Measurements from ENCODE around the gene ASIC2.

ASIC2 gene

GRCh38 chr17:33292981-33293867, at the start of gene ASIC2:
TSS of gene ASIC2 (minus strand) at chr17:33293295.
- no peak for DNase-seq (ENCODE audit: low read depth)

DNA sequence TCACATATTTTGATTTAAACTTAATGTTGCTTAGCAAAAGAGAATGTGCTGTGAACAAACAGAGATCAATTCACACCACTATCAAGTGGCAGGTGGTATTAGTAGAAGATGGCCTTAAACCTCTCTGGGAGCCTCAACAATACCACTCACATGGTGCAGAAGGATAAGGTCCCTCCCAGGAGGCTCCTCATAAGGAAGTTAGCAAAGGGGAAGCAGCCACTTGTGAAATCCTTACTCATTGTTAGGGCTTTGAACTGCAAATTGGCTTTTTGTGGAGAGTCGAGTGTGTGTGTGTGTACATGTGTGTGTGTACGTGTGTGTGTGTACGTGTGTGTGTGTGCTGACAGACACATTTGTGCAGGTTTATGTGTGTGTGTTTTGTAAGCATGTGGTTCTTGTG, 48.9 kb upstream of the ASIC2 start:
- no peak for DNase-seq (ENCODE audit: low read depth)

- DNase-seq (ENCODE audit: low read depth), result no peak
Measured at GRCh38 chr17:33338242-33338641, 45.1 kb upstream of the ASIC2 start.

- DNase-seq (ENCODE audit: low read depth), result no peak
Measured at GRCh38 chr17:33335491-33336173, 42.5 kb upstream of the ASIC2 start.

DNA sequence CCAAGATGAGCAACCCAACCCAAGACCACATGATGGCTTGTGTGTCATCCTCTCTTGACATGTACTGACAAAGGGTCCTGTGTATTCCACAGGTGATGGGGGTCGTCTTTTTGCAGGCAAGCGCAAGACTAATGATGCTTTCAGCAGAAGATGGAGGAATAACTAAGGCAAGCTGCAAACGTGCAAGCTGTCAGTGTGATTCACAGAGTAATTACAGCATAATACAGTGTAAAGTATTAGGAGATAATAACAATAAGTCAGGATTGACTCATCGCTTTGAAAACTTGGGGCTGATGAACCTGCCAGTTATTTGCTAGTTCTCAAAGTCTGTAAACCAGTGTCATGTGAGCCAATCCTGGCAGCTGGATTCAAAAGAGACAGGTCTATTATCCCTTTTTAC, 41.6 kb upstream of the ASIC2 start:
- no peak for DNase-seq (ENCODE audit: low read depth)

GRCh38 chr17:33330877-33331276, 37.8 kb upstream of the ASIC2 start:
- DNase-seq (ENCODE audit: low read depth), result no peak

DNA sequence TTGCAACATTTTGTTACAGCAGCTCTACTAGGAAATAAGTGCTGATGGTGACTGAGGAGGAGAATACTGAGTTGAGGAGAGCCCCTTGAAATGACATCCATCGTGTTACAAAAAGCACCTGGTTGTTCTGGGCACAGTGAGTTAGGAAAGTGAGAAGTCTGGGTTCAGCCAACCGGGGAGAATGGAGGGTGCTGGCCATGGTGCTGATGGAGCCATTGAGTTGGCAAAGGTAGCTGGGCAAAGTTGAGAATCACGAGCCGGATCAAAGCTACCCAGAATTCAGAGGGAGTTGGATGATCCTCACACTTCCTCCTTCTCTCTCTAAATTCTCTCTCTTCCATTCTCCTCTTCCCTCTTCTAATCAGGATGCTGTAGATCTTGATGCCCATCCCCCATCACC, 35.0 kb upstream of the ASIC2 start:
- DNase-seq (ENCODE audit: low read depth), result no peak

DNA sequence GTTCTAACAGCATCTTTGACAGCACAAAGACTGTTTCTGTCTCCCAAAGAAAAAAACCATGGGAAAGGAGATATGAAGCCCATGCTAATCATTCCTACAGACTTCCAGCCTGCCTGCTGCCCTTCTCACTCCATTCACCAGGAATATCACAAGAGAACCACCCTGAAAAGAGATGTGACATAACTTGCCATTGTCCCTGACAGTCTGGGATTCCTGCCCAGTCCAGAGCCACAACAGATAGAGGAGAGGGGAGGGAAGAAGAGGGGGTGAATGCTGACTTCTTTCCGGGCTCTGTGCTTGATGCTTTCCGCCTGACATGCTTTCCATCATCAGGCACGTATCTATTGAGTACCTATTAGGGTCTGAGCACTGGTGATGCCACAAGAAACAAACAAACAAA, 31.6 kb upstream of the ASIC2 start:
- DNase-seq (ENCODE audit: low read depth), result no peak

DNA sequence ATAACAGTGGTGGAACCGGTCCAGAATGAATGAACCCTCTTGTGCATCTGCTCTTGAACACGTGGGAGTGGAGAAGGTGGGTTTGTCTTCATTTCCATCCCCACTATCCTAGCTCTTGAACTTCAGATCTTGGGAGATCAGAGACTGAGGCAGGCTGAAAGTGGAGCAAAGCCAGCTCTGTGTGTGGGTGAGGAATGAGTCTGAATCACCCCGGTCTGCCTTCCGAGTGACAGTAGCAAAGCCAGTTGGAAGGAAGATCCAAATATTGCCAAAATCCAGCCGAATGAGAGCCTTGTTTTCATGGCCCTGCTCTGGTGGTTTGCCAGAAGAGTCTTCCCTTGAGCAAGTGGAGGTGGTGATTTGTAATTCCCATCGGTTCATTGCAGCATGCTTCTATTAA, 29.0 kb upstream of the ASIC2 start:
- DNase-seq (ENCODE audit: low read depth), result peak; percentile 6

DNA sequence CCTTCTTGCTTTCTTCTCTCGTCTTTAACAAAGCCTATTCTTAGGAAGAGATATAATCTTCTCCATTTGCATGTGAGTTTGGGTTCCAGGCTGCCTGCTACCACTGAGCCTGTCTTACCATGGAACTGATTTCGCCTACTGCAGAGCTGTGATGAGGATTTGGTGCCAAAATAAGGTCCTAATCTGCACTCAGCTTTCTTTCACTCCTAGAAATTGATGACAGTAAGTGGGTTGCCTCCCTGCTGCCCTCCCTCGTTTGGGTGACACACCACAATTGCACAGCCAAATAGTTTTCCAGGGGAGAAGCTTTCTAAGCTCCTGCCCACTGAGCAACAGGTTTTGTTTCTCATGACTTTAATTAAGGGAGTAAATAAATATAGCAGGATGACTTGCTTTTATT, 25.1 kb upstream of the ASIC2 start:
- no peak for DNase-seq (ENCODE audit: low read depth)

GRCh38 chr17:33316746-33317145, 23.7 kb upstream of the ASIC2 start:
- no peak for DNase-seq (ENCODE audit: low read depth)

DNA sequence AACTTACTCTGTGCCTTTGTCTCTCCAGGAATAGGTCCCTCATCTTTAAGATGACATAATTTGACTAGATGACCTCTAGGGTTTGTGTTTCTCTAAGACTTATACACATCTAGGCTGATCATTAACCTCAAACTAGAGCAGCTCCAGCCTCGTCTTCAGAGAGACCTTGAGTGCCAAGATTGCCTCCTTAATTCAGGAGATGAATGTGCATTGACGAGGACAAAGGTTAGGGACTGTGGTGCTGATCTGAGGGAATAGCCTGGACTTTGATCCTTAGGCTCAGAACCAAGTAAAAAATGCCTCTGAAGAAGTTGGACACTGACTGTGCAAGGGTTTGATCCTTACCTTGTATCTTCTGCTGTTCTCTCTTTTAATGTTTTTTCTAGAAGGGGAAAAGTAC, 17.2 kb upstream of the ASIC2 start:
- no peak for DNase-seq (ENCODE audit: low read depth)

DNA sequence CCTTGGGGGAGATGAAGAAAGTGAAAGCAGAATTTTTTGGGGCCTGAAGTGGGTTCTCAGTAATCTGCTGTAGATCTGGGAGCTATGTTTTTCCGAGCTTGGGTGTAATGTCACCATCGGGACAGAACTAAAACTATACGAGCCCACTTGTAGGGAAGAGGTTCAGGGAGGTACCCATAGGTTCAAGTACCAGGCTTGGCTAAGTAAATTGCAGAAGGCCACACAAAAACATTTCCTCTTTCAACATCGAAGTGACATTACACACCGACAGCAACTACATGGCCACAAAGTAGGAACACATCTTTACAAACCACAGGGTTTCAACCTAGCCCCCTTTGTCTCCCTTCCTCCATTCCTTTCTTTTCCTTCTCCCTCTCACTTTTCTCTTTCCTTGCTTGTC, 10.2 kb upstream of the ASIC2 start:
- no peak for DNase-seq (ENCODE audit: low read depth)

DNA sequence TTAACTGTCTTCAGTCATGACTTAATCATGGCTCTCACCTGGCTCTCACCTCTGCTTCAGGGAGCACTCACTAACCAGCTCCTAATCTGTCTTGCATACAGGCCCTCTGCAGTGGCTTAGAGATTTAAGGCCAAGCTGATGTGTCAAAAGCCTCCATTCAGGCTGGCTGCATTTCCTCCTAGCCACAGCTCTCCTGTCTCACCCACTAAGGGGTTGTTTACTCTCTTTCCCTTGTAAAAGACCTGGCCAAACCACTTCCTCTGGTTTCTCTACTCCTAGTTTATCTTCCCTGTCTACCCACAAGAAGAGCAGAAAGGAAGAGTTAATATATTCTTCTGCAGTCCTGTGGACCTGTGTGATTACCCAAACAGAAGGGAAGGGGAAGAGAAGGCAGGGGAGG, 9.3 kb upstream of the ASIC2 start:
- no peak for DNase-seq (ENCODE audit: low read depth)

DNA sequence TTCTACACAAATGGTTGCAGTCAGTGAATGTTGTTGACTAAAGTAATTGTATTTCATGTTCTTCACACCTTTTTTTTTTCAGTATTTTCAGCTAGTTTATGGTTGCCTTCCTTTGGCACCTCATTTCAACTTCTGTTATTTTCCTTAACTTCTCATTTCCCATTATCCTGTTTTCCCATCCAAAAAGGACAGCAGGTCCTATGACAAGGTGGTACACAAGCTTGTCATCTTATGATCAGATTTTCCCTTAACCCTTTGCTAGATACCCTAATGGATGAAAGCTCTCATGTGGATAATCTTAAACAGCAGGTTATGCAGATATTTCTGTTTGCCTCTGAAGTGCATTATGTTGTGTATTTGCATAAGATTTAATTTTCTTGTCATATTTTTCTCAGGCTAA, 7.1 kb upstream of the ASIC2 start:
- DNase-seq (ENCODE audit: low read depth), result no peak

DNA sequence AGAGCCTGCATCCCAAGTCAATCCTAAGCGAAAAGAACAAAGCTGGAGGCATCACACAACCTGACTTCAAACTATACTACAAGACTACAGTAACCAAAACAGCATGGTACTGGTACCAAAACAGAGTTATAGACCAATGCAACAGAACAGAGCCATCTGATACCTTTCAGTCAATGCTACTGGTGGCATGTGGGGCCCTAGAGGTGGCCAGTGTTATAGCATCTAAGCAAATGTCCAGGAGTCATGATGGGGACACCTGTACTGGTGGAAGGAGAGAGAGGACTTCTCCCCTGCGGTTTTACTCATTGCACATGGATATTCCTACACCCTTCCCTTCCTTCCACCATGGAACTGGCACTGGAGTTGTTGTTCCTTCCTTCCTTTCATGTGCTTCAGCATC, 6.0 kb upstream of the ASIC2 start:
- DNase-seq (ENCODE audit: low read depth), result no peak

DNA sequence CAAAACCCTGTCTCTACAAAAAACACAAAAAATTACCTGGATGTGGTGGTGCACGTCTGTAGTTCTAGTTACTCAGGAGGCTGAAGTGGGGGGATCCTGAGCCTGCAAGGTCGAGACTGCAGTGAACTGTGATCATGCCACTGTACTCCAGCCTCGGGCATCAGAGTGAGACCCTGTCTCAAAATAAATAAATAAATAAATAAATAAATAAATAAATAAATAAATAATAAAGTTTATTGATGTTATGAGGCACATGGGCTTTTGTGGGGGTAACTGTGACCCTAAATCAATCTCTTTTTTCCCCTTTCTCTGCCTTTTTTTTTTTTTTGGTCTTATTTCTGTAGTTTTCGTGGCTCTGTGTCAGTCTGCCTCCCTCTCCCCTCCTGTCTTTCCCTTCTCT, 4.5 kb upstream of the ASIC2 start:
- no peak for DNase-seq (ENCODE audit: low read depth)

- no peak for DNase-seq (ENCODE audit: low read depth)
Measured at GRCh38 chr17:33294994-33295393, 1.9 kb upstream of the ASIC2 start.

DNA sequence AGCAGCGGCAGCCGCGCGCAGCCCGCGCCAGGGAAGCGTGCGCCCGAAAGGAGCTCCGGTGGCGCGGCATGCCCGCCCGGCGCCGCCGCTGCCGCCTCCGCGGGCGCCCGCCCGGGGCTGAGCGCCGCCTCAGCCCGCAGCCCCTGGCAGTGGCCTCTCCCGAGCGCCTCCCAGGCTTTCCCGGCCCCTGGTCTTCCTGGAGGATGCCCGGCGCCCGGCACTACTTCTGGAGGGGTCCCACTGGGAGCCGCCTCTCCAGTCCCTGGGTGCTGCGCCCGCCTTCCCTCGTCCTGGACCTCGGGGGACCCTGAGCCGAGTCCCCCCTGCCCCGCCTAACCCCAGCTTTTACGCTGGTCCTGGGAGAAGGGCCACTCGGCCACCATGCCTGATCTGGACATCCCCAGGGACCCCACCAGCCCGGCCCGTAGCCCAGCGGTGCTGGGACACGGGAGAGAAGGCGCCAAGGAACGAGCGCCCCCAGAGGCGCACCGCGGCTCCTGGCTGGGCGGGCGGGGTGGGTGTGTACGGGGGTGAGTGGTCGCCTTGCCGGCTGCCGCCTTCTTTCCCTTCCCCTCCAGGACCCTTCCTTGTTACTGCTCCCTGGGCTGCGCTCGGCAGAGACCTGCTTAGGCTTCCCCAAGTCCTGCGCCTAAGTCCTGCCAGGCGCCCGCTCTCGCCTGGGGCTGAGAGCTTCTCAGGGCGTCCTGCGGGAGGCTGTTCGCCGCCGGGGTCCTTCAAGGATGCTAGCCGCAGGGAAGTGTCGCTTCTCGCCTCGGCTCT, 704 bp downstream of the ASIC2 start:
- DNase-seq (ENCODE audit: low read depth), result no peak

DNA sequence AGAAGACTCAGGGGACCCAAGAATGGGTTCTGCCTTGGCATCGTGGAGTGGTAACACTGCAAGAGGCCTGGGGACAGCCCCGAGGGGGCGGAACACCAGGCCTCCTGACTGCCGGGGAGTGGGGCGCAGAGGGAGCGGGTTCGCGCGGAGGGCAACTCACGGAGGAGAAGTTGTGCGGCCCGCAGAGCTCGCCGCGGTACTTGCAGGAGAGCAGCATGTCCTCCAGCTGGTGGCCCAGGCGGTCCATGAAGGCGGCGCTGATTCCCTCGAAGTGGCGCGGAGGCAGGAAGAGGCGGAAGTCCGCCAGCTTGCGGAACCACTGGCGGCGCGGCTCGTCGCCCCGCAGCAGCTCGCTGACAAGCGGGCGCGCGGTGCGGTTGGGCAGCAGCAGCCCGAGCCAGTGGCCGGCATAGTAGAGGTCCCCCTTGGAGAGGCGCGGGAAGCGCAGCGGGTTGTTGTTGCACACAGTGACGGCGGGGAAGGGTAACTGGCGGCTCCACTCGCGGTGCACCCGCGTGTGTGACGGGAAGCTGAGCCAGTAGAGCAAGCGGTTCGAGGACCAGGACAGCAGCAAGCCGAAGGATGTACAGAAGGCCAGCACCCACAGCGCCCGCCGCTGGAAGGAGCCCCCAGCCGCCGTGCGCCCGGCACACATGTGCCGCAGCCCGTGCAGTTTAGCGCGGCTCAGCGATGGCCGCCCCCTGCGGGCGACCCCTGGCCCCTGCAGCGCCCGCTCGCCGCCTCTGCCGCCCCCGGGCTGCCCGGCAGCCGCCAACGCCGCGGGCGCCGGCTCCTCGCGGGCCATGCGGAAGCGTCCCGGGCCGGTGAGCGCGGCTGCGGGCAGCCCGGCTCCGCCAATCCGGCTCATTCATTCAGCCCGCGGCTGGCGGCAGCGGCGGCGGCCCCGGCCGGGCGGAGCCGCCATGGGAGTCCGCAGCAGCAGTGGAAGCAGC, 1.6 kb downstream of the ASIC2 start:
- DNase-seq (ENCODE audit: low read depth), result no peak

DNA sequence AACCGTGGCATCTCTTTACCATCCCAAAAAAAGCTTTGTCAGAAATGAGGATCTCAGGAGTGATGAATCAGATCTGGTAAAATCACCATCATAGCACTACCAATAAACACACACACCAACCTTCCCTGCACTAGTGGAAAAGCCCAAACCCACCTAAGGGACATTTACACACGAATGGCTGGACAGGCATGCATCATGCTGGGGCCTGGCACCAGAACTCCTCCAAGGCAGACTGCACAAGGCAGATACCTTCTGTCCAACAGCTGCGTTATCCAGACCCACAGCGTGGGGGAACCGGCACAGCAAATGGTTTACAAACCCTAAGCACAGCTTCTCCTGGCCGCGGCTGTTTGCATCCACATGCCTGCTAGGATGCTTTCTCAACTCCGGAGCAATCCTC, 2.8 kb downstream of the ASIC2 start:
- no peak for DNase-seq (ENCODE audit: low read depth)

DNA sequence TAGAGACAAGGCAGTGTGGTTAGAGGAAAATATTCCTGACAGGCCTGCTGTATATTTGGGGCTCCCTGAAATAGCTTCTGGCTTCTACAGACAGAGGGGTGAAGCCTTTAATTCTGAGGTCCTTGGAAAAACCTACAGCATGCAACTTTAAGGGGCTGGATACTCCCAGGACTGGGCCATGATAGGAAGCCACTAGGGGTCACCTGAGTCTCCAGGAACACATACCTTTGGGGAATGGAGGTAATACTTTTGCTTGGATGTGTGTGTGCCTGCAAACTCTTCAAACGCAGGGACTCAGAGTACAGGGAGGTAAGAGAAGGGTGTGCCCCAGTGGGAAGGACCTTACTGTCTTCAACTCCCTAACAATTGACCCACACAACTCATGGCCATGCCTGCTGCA, 4.1 kb downstream of the ASIC2 start:
- no peak for DNase-seq (ENCODE audit: low read depth)

Data from stromal cell of bone marrow (primary cell).